ENCODE data around the gene NIPAL4.
A peak's percentile ranks its signal among the peaks of the same experiment; 100 is the strongest.

DNA sequence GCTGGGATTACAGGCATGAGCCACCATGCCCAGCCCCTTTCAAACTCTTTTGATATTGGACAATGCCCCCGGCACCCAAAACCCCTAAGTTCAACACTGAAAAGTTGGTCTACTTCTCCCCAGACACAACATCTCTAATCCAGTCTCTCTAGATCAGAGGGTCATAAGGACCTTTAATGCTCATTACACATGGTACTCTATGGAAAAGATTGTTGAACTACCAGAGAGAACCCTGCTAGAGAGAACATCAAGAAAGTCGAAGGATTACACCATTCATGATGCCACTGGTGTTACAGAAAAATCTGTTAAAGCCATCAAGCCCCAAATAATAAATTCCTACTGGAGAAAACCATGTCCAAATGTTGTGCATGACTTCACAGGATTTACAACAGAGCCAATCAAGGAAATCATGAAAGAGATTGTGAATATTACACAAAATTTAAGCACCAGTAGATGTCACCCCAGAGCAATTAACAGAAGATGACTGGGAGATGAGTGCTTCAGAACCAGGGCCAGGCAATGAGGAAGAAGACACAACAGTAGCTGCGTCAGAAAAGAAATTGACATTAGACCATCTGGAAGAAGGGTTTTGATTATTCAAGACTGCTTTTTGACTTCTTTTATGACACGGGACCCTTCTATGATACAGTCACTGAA lies 28.3 kb upstream of the NIPAL4 start:
- TF ChIP-seq FOS (IDR thresholded peaks at IDR 0.05; ENCODE audit: borderline replicate concordance, insufficient read depth, low read length) (no peak), POLR2AphosphoS5 (IDR thresholded peaks at IDR 0.05; ENCODE audit: insufficient read depth, low read depth, low read length) (no peak), POLR2A (IDR thresholded peaks at IDR 0.05; ENCODE audit: low read depth, low read length) (no peak), GATA2 (IDR thresholded peaks at IDR 0.05; ENCODE audit: insufficient read depth, insufficient read length, low read depth, low read length) (no peak), EZH2 (IDR thresholded peaks at IDR 0.05; ENCODE audit: borderline replicate concordance, low read depth, low read length, severe bottlenecking) (no peak), JUN (IDR thresholded peaks at IDR 0.05; ENCODE audit: borderline replicate concordance, insufficient read depth, insufficient read length, low read depth) (no peak), MYC (IDR thresholded peaks at IDR 0.05; ENCODE audit: low read depth, low read length) (no peak)
- TF ChIP-seq, protein P1, sequence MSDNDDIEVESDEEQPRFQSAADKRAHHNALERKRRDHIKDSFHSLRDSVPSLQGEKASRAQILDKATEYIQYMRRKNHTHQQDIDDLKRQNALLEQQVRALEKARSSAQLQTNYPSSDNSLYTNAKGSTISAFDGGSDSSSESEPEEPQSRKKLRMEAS (IDR thresholded peaks at IDR 0.05; ENCODE audit: insufficient read depth, insufficient read length) = no peak
- TF ChIP-seq, protein P2, sequence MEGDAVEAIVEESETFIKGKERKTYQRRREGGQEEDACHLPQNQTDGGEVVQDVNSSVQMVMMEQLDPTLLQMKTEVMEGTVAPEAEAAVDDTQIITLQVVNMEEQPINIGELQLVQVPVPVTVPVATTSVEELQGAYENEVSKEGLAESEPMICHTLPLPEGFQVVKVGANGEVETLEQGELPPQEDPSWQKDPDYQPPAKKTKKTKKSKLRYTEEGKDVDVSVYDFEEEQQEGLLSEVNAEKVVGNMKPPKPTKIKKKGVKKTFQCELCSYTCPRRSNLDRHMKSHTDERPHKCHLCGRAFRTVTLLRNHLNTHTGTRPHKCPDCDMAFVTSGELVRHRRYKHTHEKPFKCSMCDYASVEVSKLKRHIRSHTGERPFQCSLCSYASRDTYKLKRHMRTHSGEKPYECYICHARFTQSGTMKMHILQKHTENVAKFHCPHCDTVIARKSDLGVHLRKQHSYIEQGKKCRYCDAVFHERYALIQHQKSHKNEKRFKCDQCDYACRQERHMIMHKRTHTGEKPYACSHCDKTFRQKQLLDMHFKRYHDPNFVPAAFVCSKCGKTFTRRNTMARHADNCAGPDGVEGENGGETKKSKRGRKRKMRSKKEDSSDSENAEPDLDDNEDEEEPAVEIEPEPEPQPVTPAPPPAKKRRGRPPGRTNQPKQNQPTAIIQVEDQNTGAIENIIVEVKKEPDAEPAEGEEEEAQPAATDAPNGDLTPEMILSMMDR (IDR thresholded peaks at IDR 0.05; ENCODE audit: extremely low read depth in 1 of 2, insufficient read depth in 1 of 2, low read depth in 1 of 2, low read length in 2 of 2) = peak; percentile 16 to 20

Measured in endothelial cell of umbilical vein (primary cell).